Measurements from ENCODE around the gene TRPC6. TPM values are rescaled to one million over a fixed set of nuclear protein-coding genes. Genes with fewer than 3 reads are reported as not detected.
"Not testable (repeated sequence)": the region's sequence is repeated elsewhere in the genome, so short reads cannot be mapped to it uniquely, and the experiment has no call there.

Gene TRPC6
- total and polyA plus RNA-seq, 7 donors = 0.23 to 14.3 (median 3.6) TPM

DNA sequence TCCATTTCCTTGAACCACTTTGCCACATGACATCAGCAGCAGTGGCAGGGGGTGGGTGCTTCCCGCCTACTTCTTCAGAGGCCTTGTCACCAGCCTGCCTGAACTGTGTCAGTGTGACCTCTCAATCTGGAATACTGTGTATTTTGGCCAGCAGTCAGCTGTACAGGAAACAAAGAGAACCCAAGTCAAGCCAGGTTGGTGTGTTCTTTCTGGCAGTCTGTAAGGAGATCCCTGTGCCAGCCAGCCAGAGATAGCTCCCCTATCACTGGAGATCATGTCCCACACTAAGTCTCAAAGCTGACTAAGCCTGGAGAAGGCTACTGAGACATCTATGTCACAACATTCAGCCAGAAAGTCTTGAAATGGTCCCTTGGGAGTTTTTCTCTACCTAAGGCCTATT lies 142.1 kb downstream of the TRPC6 start:
- Histone ChIP-seq H3K27ac (peak overlapping the region in 1 of 4 donors; percentile 24), H3K4me3 (no peak overlapping the region), H3K36me3 (no peaks in the 10 kb centered on the region), H3K4me1 (peaks cover 0 to 35% (median 8%) of the 10 kb centered on the region in 4 donors), H3K9me3 (no peaks in the 10 kb centered on the region), H3K27me3 (no peaks in the 10 kb centered on the region)
- TF ChIP-seq EP300 (IDR thresholded peaks at IDR 0.05) (no peak), CTCF (IDR thresholded peaks at IDR 0.05) (no peak), POLR2AphosphoS5 (IDR thresholded peaks at IDR 0.05) (no peak), POLR2A (IDR thresholded peaks at IDR 0.05) (no peak)
- 42 to 79% methylated on average over 1 of the region's 1 CpG for WGBS, 2 donors
- intact Hi-C loops (cut with DNase I) = no loop called here
- DNase-seq = no peak

- H3K4me3 ChIP-seq = no peak overlapping the region
- H3K27ac ChIP-seq = no peak overlapping the region
- no peaks in the 10 kb centered on the region for H3K27me3 ChIP-seq
- peaks cover 0 to 35% (median 15%) of the 10 kb centered on the region in 4 donors for H3K4me1 ChIP-seq
- no peaks in the 10 kb centered on the region for H3K36me3 ChIP-seq
- 93 to 96% methylated on average over 5 of the region's 5 CpGs for WGBS, 2 donors
- no peak for TF ChIP-seq POLR2AphosphoS5 (IDR thresholded peaks at IDR 0.05)
- no peak for TF ChIP-seq CTCF (IDR thresholded peaks at IDR 0.05)
- TF ChIP-seq POLR2A (IDR thresholded peaks at IDR 0.05) = no peak
- TF ChIP-seq EP300 (IDR thresholded peaks at IDR 0.05) = no peak
- intact Hi-C loops (cut with DNase I) = loop anchor here (10.0 kb wide), 1 partner anchor 315 kb away; the partner anchor contains the start of gene PGR
- H3K9me3 ChIP-seq = no peaks in the 10 kb centered on the region
- DNase-seq = no peak
These were observed 144.3 kb downstream of the TRPC6 start for GRCh38 chr11:101439488-101439887.

- not testable (repeated sequence) for H3K9me3 ChIP-seq, H3K27ac ChIP-seq, H3K27me3 ChIP-seq, DNase-seq, H3K36me3 ChIP-seq, H3K4me3 ChIP-seq
- 75 to 81% methylated on average over 2 of the region's 2 CpGs for WGBS, 2 donors
- intact Hi-C loops (cut with DNase I) = loop anchor here (10.0 kb wide), 1 partner anchor 314 kb away; the partner anchor contains the start of gene PGR
- peaks cover 0 to 27% (median 15%) of the 10 kb centered on the region in 4 donors for H3K4me1 ChIP-seq
These were observed 145.1 kb downstream of the TRPC6 start for GRCh38 chr11:101438708-101439107.

GRCh38 chr11:101438126-101438525 lies 145.7 kb downstream of the TRPC6 start:
- Histone ChIP-seq H3K27me3 (no peaks in the 10 kb centered on the region), H3K36me3 (no peaks in the 10 kb centered on the region), H3K4me1 (peaks cover 0 to 25% (median 15%) of the 10 kb centered on the region in 4 donors), H3K9me3 (no peaks in the 10 kb centered on the region), H3K27ac (no peak overlapping the region), H3K4me3 (no peak overlapping the region)
- WGBS, 2 donors = 88 to 89% methylated on average over 1 of the region's 1 CpG
- TF ChIP-seq POLR2AphosphoS5 (IDR thresholded peaks at IDR 0.05) (no peak), EP300 (IDR thresholded peaks at IDR 0.05) (no peak), POLR2A (IDR thresholded peaks at IDR 0.05) (no peak), CTCF (IDR thresholded peaks at IDR 0.05) (no peak)
- no peak for DNase-seq
- intact Hi-C loops (cut with DNase I) = loop anchor here (10.0 kb wide), 1 partner anchor 313 kb away; the partner anchor contains the start of gene PGR

DNA sequence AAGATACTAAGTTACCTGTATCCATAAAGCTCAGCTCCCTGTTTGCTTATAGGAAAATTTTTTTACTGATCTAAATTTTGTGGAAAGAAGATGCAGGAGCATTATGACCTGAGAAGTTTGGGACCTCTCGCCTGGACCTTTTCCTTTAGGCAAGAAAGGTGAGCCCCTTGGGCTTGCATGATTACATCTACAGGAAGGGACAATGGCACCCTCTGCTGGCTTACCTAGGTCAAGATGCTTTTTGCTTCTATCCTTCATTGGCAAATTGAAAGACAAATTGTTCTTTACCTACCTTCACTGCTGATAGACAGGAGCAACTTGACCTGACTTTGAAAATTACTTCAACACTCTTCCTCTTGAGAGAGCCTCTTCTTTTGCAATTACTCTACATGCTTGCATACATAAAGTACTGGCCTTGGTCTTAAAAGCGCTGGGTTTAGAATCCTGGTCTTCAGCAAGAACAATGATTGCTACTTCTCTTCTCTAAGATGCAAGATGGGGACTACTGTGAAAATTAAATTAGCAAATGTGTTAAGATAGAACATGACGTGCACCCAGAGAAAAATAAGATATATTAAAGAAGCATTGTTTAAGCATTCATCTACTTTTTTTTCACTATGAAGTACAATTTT lies 147.2 kb downstream of the TRPC6 start:
- H3K27me3 ChIP-seq = no peaks in the 10 kb centered on the region
- H3K4me3 ChIP-seq = no peak overlapping the region
- H3K36me3 ChIP-seq = no peaks in the 10 kb centered on the region
- no peaks in the 10 kb centered on the region for H3K9me3 ChIP-seq
- TF ChIP-seq POLR2AphosphoS5 (IDR thresholded peaks at IDR 0.05) (no peak), CTCF (IDR thresholded peaks at IDR 0.05) (peak; percentile 27 to 70 (median 55)), EP300 (IDR thresholded peaks at IDR 0.05) (no peak), POLR2A (IDR thresholded peaks at IDR 0.05) (no peak)
- no peak overlapping the region for H3K27ac ChIP-seq
- no peak for DNase-seq
- intact Hi-C loops (cut with DNase I) = loop anchor here (1.0 to 10.0 kb wide), 2 partner anchors 46 to 312 kb away; partner anchors contain the start of gene PGR
- H3K4me1 ChIP-seq = peaks cover 0 to 17% (median 14%) of the 10 kb centered on the region in 4 donors
- WGBS, 2 donors = 61 to 62% methylated on average over 3 of the region's 3 CpGs
